Ovary (tissue), 9 donors: ENCODE measurements around the gene MGAT4C. TPM values are rescaled to one million over a fixed set of nuclear protein-coding genes. Genes with fewer than 3 reads are reported as not detected.

Experiments used
- DNase-seq, 5 donors: peaks; one replicate each; pipeline ENCODE4 v3.0.0-alpha.2; 2019 to 2020
- H3K27ac ChIP-seq, 2 donors: fragments of 200-600 bp; one replicate each; pipeline versions ENCODE4 v1.5.1 to v1.8.0; 2019 to 2022
- H3K27me3 ChIP-seq: fragments of 200-600 bp; one replicate; pipeline ENCODE4 v1.8.0; 2022
- H3K36me3 ChIP-seq: fragments of 200-600 bp; sonication (generic); one replicate; pipeline ENCODE4 v1.5.1; 2019
- H3K4me1 ChIP-seq: one replicate; pipeline ENCODE4 v1.8.1; 2013; ENCODE audit warnings: mild to moderate bottlenecking, moderate library complexity; ENCODE audit not compliant: insufficient read depth
- H3K4me3 ChIP-seq: fragments of 200-600 bp; sonication (generic); one replicate; pipeline ENCODE4 v1.5.1; 2017
- H3K9me3 ChIP-seq, 2 donors: fragments of 200-600 bp in 1 of 2; sonication (generic) in 1 of 2; one replicate each; pipeline versions ENCODE4 v1.5.1 to v1.8.1; 2013 to 2019; ENCODE audit warnings: mild to moderate bottlenecking in 1 of 2, moderate library complexity in 1 of 2
- EP300 ChIP-seq: sonication (generic); formaldehyde crosslinking; IDR thresholded peaks from one replicate; pipeline ENCODE4 v1.6.1; 2017; ENCODE audit warnings: antibody characterized with exemption
- POLR2A ChIP-seq: fragments of 450-650 bp; IDR thresholded peaks from one replicate; pipeline ENCODE4 v1.6.1; 2017; ENCODE audit warnings: antibody characterized with exemption, mild to moderate bottlenecking, moderate library complexity
- WGBS, 3 donors: extraction: QIAGEN DNeasy Blood & Tissue Kit in 1 of 3; methylation state at CpG; one replicate each; pipeline versions ENCODE4 v1.1.5 to v1.1.7; 2013 to 2017; 5-methylcytosine and 5-hydroxymethylcytosine counted together
- intact Hi-C, 4 donors: fragments of 100-400 bp; cut with DNase I; formaldehyde crosslinking; loops; one replicate each; pipeline versions ENCODE4 v1.11.0 to v1.15.1; 2022 to 2023
- polyA plus RNA-seq, 2 donors: library from polyadenylated mRNA; stranded (reverse); fragments of 200-250 nt in 1 of 2; fragments of 350-450 nt in 1 of 2; fragmentation: Illumina TruSeq in 1 of 2; extraction: RNeasy Lipid Tissue Mini Kit (QIAGEN cat#74804) in 1 of 2; gene quantifications; one replicate each; pipeline ENCODE4 v1.2.3, GENCODE V29; 2013 to 2014
- total RNA-seq, 7 donors: library from RNA; depleted of rRNA in 2 of 7; stranded (reverse); fragments of >200 nt in 2 of 7; fragmentation: NEBNext Ultra II Directional in 3 of 7; extraction: Animal tissue kit (Norgen Biotek cat#: 25700) in 3 of 7; gene quantifications; one replicate each; pipeline versions ENCODE4 v1.1.0 to v1.2.4, GENCODE V29; 2016 to 2023
- TF ChIP-seq, protein P1 (sequence below), 3 donors: fragments of 450-650 bp in 2 of 3; fragments of 200-600 bp in 1 of 3; IDR thresholded peaks; one replicate each; pipeline versions ENCODE4 v1.5.1 to v1.8.0; 2016 to 2022; ENCODE audit warnings: antibody characterized with exemption in 3 of 3, mild to moderate bottlenecking in 1 of 3
- donor health status: DM: no; HTN: no; CAD: no; lungs with moderate emphysema.
- donor health status: DM: no; HTN: no; CAD: no.
- donor health status: Bipolar disorder and iron deficiency.
- donor health status: DM: yes; HTN: yes; CAD: no.
- donor health status: DM: no; HTN: no; CAD: no.
- donor health status: DM: yes; HTN: yes; CAD: no.

MGAT4C gene
- total and polyA plus RNA-seq, 9 donors = under 0.01 to 0.32 (median 0.05) TPM; not detected in 2

DNA sequence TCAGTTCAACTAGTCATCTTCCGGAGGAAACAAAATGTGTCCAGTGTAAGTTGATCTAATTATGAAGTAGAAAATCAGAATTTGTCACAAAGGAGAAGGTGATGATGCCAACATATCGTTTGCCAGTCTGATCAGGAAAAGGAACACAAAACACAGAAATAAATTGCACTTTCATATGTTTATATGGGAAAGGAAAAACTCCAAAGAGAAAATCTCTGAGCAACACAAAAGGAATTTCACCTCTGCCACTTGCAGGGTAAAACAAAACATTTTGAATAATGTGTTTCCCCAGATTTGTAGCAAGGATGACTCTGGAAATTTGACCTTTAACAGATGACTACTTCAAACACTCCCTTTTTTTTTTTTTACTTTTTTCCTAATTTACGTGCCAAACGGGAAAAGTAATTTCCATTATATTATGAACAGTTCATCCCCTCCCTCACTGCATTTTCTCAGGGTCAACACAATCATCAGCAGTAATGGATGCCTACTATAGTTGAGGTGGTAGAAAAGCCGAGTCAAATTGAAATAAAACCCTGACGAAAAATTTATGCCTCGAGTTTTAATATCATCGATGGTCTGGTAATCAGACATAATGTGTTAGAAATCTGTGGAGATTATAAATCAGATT is 25.6 kb downstream of the MGAT4C start:
- intact Hi-C loops = no loop called here
- Histone ChIP-seq H3K4me1 (no peaks in the 10 kb centered on the region), H3K36me3 (no peaks in the 10 kb centered on the region), H3K27me3 (no peaks in the 10 kb centered on the region), H3K4me3 (no peak overlapping the region), H3K9me3 (no peaks in the 10 kb centered on the region), H3K27ac (no peak overlapping the region)
- TF ChIP-seq, protein P1, sequence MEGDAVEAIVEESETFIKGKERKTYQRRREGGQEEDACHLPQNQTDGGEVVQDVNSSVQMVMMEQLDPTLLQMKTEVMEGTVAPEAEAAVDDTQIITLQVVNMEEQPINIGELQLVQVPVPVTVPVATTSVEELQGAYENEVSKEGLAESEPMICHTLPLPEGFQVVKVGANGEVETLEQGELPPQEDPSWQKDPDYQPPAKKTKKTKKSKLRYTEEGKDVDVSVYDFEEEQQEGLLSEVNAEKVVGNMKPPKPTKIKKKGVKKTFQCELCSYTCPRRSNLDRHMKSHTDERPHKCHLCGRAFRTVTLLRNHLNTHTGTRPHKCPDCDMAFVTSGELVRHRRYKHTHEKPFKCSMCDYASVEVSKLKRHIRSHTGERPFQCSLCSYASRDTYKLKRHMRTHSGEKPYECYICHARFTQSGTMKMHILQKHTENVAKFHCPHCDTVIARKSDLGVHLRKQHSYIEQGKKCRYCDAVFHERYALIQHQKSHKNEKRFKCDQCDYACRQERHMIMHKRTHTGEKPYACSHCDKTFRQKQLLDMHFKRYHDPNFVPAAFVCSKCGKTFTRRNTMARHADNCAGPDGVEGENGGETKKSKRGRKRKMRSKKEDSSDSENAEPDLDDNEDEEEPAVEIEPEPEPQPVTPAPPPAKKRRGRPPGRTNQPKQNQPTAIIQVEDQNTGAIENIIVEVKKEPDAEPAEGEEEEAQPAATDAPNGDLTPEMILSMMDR (IDR thresholded peaks at IDR 0.05) = no peak
- TF ChIP-seq EP300 (no peak), POLR2A (no peak)
- DNase-seq = no peak
- WGBS, 3 donors = 15 to 24% (median 18%) methylated on average over 8 of the region's 8 CpGs

DNA sequence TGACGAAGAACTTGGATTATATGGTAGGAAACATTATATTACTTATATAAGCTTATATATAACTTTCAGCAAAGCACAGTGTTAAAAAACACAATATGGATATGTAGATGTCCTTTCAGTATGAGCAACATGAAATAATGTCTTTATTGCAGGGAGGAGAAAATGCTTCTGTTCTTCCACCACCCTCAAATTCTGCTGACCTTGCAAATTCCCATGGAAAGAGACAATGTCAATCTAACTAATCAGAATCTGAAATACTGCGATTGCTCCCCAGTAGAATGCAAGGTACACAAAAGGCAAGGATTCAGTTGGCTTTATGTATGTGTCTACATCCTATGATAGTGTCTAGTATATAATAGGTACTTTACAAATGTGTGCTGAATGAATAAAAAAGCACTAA is 26.4 kb downstream of the MGAT4C start:
- no peak overlapping the region for H3K27ac ChIP-seq
- H3K4me1 ChIP-seq = no peaks in the 10 kb centered on the region
- DNase-seq = no peak
- intact Hi-C loops = no loop called here
- H3K9me3 ChIP-seq = no peaks in the 10 kb centered on the region
- TF ChIP-seq EP300 = no peak
- no peak for TF ChIP-seq POLR2A
- TF ChIP-seq, protein P1 (IDR thresholded peaks at IDR 0.05) = no peak
- no peaks in the 10 kb centered on the region for H3K27me3 ChIP-seq
- H3K4me3 ChIP-seq = no peak overlapping the region
- WGBS, 3 donors = 93 to 96% (median 95%) methylated on average over 2 of the region's 2 CpGs
- H3K36me3 ChIP-seq = no peaks in the 10 kb centered on the region

DNA sequence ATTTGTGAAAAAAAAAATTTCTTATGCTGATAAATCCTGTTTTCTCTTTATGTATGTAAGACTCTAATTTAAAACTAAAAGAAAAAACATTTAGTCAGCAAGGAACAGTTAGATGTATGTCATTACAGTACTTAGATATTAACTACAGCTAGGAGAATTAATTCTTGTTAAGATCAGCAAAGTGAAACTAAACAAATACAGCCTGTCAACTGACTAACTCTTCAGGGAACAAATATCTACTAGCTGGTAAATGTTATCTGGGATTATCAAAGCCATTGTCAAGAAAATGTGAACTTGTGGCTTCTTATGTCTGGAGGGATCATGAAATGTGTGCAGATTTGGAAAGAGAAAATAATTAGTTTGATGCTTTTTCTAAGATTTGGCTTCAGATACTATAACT is 27.5 kb downstream of the MGAT4C start:
- H3K27ac ChIP-seq = no peak overlapping the region
- H3K27me3 ChIP-seq = no peaks in the 10 kb centered on the region
- intact Hi-C loops = no loop called here
- H3K36me3 ChIP-seq = no peaks in the 10 kb centered on the region
- no peak overlapping the region for H3K4me3 ChIP-seq
- TF ChIP-seq EP300 (no peak), POLR2A (no peak)
- TF ChIP-seq, protein P1 (IDR thresholded peaks at IDR 0.05) = no peak
- H3K9me3 ChIP-seq = no peaks in the 10 kb centered on the region
- DNase-seq = no peak
- H3K4me1 ChIP-seq = no peaks in the 10 kb centered on the region

DNA sequence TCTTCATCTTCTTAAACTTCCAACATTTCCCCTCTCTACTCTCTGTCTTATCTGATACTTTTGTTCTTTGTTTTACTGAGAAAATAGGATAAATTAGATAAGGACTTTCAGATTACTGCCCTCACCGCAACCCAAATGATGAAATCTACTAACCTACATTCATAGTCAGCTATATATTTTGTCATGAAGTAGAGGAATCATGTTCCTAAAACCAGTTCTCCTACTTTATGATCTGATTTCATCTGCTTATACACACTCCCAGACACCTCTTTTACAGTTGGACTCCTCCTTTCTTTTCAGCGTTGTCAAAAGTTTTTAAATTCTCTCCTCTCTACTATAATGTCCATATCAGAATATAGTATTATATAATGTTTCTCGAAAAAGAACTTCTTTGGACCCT is 29.7 kb downstream of the MGAT4C start:
- no peak for DNase-seq

More for the DNA sequence above, 29.7 kb downstream of the MGAT4C start:
- TF ChIP-seq, protein P1 (IDR thresholded peaks at IDR 0.05) = no peak
- TF ChIP-seq EP300 = no peak
- TF ChIP-seq POLR2A = no peak
- Histone ChIP-seq H3K27me3 (no peaks in the 10 kb centered on the region), H3K4me1 (no peaks in the 10 kb centered on the region), H3K9me3 (no peaks in the 10 kb centered on the region), H3K27ac (no peak overlapping the region), H3K4me3 (no peak overlapping the region), H3K36me3 (no peaks in the 10 kb centered on the region)
- WGBS, 3 donors = 94 to 98% (median 95%) methylated on average over 3 of the region's 3 CpGs
- intact Hi-C loops = no loop called here
